HL-60 (cell line): ENCODE measurements around the gene S100P.

ENCODE experiments used
- CTCF ChIP-seq: IDR thresholded peaks from one replicate; pipeline ENCODE4 v1.5.1; 2011; ENCODE audit warnings: low read length, control low read depth, inconsistent platforms; ENCODE audit not compliant: insufficient read depth
- POLR2AphosphoS5 ChIP-seq: IDR thresholded peaks from 2 replicates; pipeline ENCODE4 v1.6.1; 2012; ENCODE audit warnings: low read depth
- REST ChIP-seq: IDR thresholded peaks from 2 replicates; pipeline ENCODE4 v1.6.1; 2012; ENCODE audit warnings: low read depth; ENCODE audit not compliant: insufficient replicate concordance
- SPI1 ChIP-seq: IDR thresholded peaks from 2 replicates; pipeline ENCODE4 v1.6.1; 2012; ENCODE audit warnings: low read depth, mild to moderate bottlenecking, borderline replicate concordance

GRCh38 chr4:6699903-6700302 is 6.2 kb downstream of the S100P start:
- no peak for TF ChIP-seq CTCF
- TF ChIP-seq SPI1, result no peak
- no peak for TF ChIP-seq REST
- no peak for TF ChIP-seq POLR2AphosphoS5
